Medulla oblongata (tissue), 1 donor: ENCODE measurements around the gene OLFM1.
"Not testable (repeated sequence)": the region's sequence is repeated elsewhere in the genome, so short reads cannot be mapped to it uniquely, and the experiment has no call there.

Experiments used
- DNase-seq: peaks from one replicate; pipeline ENCODE4 v3.0.0-alpha.2; 2015; ENCODE audit errors: extremely low spot score

The OLFM1 gene

GRCh38 chr9:135132008-135132407, 44.5 kb downstream of the OLFM1 start:
- DNase-seq: no peak

GRCh38 chr9:135134268-135135022, 47.0 kb downstream of the OLFM1 start:
- no peak for DNase-seq

- DNase-seq: no peak
Observed at GRCh38 chr9:135135171-135135928, 47.9 kb downstream of the OLFM1 start.

GRCh38 chr9:135135929-135136315, 48.5 kb downstream of the OLFM1 start:
- DNase-seq: no peak

- DNase-seq: no peak
Observed at GRCh38 chr9:135136481-135136880, 49.0 kb downstream of the OLFM1 start.

GRCh38 chr9:135136991-135137832, 49.7 kb downstream of the OLFM1 start:
- peak; percentile 36 for DNase-seq

GRCh38 chr9:135138078-135138855, 50.8 kb downstream of the OLFM1 start:
- DNase-seq: no peak

- no peak for DNase-seq
Observed at GRCh38 chr9:135139366-135139959, 52.0 kb downstream of the OLFM1 start.

- DNase-seq: no peak
Observed at GRCh38 chr9:135141183-135141774, 53.8 kb downstream of the OLFM1 start.

GRCh38 chr9:135144581-135145170, 57.2 kb downstream of the OLFM1 start:
- no peak for DNase-seq

GRCh38 chr9:135145312-135145711, 57.8 kb downstream of the OLFM1 start:
- no peak for DNase-seq

- no peak for DNase-seq
Observed at GRCh38 chr9:135146241-135146640, 58.8 kb downstream of the OLFM1 start.

GRCh38 chr9:135146766-135147473, 59.5 kb downstream of the OLFM1 start:
- no peak for DNase-seq

- DNase-seq: no peak
Observed at GRCh38 chr9:135147474-135147805, 60.0 kb downstream of the OLFM1 start.

GRCh38 chr9:135147938-135148337, 60.5 kb downstream of the OLFM1 start:
- DNase-seq: no peak

- DNase-seq: no peak
Observed at GRCh38 chr9:135148386-135148785, 60.9 kb downstream of the OLFM1 start.

- DNase-seq: not testable (repeated sequence)
Observed at GRCh38 chr9:135149901-135150300, 62.4 kb downstream of the OLFM1 start.

GRCh38 chr9:135150981-135151380, 63.5 kb downstream of the OLFM1 start:
- no peak for DNase-seq

- DNase-seq: no peak
Observed at GRCh38 chr9:135151757-135152613, 64.5 kb downstream of the OLFM1 start.
